ENCODE measurements around the gene FUZ.
A peak's percentile ranks its signal among the peaks of the same experiment; 100 is the strongest.

Gene FUZ

DNA sequence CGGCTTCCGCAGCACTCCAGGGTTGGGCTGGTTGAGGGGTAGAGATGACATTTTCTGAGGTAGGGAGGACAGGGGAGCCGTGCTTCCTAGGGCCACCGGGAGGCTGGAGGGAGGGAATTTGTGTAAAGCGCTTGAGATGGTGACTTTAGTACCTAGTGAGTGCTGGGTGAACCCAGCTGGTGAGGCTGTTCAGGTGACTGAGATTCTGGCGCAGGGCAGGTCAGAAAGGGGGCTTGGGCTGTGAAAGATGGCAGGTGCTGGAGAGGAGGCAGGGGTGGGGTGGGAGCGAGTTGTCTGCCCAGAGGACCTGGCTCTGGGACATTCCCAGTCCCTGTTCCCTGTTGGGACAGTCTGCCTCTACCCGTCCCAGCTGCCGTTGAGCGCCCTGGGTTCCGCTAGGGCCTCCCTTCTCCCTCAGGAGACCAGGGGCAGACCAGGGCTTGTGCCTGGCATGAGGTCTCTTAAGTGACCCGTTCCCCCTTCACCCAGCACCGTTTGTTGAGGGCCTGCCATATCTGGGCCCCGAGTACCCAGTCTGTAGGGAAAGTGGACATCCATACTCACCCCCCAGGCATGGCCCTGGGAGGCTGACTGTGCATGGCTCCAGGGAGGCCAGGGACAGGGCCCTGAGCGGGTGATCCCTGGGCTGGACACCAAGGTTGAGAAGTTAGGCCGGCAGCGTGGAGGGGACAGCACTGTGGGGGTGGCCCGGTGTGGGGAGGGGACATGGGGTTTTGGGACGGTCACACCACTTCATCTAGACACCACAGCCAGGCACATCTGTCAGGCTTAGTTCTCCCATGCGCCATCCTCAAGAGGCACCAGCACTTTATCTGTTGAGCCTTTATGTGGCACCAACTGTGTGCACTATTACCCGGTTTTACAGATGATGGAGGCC, 42.8 kb upstream of the FUZ start:
- Histone ChIP-seq H3K4me3 (ENCODE audit: low read depth, low read length) (no peak overlapping the region), H3K4me1 (ENCODE audit: control insufficient read depth, insufficient read depth, low read length) (peaks cover 16% of the 10 kb centered on the region), H3K27ac (ENCODE audit: extremely low read depth, low read depth, low read length) (0 out of 2 replicates have a peak overlapping the region, but pooled peaks have one; percentile 47), H3K9me3 (ENCODE audit: control insufficient read depth, insufficient read depth, low read depth, low read length) (no peaks in the 10 kb centered on the region), H3K36me3 (ENCODE audit: control insufficient read depth in 2 of 2, insufficient read depth in 1 of 2, low read length in 2 of 2) (peaks cover 12 to 68% of the 10 kb centered on the region in 2 experiments)
- POLR2A ChIA-PET, result interaction anchor here (8.8 kb wide), 1 partner anchor 8 kb away, joined by 128 read pairs; the partner anchor contains the start of gene PNKP
- CTCF ChIA-PET, result interaction anchor here (0.5 kb wide), 1 partner anchor 103 kb away, joined by 3 read pairs; no protein-coding TSS in a partner anchor
- TF ChIP-seq ZNF155 (tag by site-specific recombination; IDR thresholded peaks at IDR 0.05) (no peak), GLIS2 (tag by site-specific recombination; IDR thresholded peaks at IDR 0.05) (peak; percentile 57), ZNF600 (tag by site-specific recombination; IDR thresholded peaks at IDR 0.05) (peak; percentile 74; the same call in 1 of the 2 replicates), HOXC10 (CRISPR knock-in tag; IDR thresholded peaks at IDR 0.05) (no peak), ZNF501 (tag by site-specific recombination; IDR thresholded peaks at IDR 0.05) (no peak), ZNF621 (tag by site-specific recombination; IDR thresholded peaks at IDR 0.05) (no peak), ZXDB (tag by site-specific recombination; IDR thresholded peaks at IDR 0.05) (0 out of 2 replicates have a peak, but pooled peaks have one; percentile 15), ZSCAN5A (tag by site-specific recombination; IDR thresholded peaks at IDR 0.05) (no peak), ZFHX2 (tag by site-specific recombination; conservative IDR thresholded peaks at IDR 0.05) (no peak), ZNF341 (tag by site-specific recombination; IDR thresholded peaks at IDR 0.05; ENCODE audit: low read depth) (no peak), ZNF837 (tag by site-specific recombination; IDR thresholded peaks at IDR 0.05) (no peak), ZNF488 (tag by site-specific recombination; IDR thresholded peaks at IDR 0.05) (no peak), ZNF629 (tag by site-specific recombination; IDR thresholded peaks at IDR 0.05) (no peak), PRDM4 (tag by site-specific recombination; IDR thresholded peaks at IDR 0.05) (no peak), SALL2 (tag by site-specific recombination; IDR thresholded peaks at IDR 0.05; ENCODE audit: borderline replicate concordance) (no peak), GLIS1 (tag by site-specific recombination; IDR thresholded peaks at IDR 0.05) (peak; percentile 13; the same call in 1 of the 2 replicates), ZNF558 (tag by site-specific recombination; IDR thresholded peaks at IDR 0.05) (no peak), ZNF707 (tag by site-specific recombination; IDR thresholded peaks at IDR 0.05) (no peak), ZNF610 (tag by site-specific recombination; IDR thresholded peaks at IDR 0.05; ENCODE audit: borderline replicate concordance) (no peak), ZNF792 (tag by site-specific recombination; IDR thresholded peaks at IDR 0.05) (peak; percentile 94), ZNF174 (tag by site-specific recombination; IDR thresholded peaks at IDR 0.05) (no peak), ZNF138 (tag by site-specific recombination; IDR thresholded peaks at IDR 0.05; ENCODE audit: borderline replicate concordance) (no peak), ZSCAN16 (tag by site-specific recombination; IDR thresholded peaks at IDR 0.05) (no peak)
- TF ChIP-seq, protein P1, sequence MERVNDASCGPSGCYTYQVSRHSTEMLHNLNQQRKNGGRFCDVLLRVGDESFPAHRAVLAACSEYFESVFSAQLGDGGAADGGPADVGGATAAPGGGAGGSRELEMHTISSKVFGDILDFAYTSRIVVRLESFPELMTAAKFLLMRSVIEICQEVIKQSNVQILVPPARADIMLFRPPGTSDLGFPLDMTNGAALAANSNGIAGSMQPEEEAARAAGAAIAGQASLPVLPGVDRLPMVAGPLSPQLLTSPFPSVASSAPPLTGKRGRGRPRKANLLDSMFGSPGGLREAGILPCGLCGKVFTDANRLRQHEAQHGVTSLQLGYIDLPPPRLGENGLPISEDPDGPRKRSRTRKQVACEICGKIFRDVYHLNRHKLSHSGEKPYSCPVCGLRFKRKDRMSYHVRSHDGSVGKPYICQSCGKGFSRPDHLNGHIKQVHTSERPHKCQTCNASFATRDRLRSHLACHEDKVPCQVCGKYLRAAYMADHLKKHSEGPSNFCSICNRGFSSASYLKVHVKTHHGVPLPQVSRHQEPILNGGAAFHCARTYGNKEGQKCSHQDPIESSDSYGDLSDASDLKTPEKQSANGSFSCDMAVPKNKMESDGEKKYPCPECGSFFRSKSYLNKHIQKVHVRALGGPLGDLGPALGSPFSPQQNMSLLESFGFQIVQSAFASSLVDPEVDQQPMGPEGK (tag by site-specific recombination; IDR thresholded peaks at IDR 0.05), result 0 out of 2 replicates have a peak, but pooled peaks have one; percentile 12
- TF ChIP-seq, protein P2, sequence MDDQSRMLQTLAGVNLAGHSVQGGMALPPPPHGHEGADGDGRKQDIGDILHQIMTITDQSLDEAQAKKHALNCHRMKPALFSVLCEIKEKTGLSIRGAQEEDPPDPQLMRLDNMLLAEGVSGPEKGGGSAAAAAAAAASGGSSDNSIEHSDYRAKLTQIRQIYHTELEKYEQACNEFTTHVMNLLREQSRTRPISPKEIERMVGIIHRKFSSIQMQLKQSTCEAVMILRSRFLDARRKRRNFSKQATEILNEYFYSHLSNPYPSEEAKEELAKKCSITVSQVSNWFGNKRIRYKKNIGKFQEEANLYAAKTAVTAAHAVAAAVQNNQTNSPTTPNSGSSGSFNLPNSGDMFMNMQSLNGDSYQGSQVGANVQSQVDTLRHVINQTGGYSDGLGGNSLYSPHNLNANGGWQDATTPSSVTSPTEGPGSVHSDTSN (CRISPR knock-in tag; IDR thresholded peaks at IDR 0.05), result 0 out of 2 replicates have a peak, but pooled peaks have one; percentile 34
- TF ChIP-seq, protein P3, sequence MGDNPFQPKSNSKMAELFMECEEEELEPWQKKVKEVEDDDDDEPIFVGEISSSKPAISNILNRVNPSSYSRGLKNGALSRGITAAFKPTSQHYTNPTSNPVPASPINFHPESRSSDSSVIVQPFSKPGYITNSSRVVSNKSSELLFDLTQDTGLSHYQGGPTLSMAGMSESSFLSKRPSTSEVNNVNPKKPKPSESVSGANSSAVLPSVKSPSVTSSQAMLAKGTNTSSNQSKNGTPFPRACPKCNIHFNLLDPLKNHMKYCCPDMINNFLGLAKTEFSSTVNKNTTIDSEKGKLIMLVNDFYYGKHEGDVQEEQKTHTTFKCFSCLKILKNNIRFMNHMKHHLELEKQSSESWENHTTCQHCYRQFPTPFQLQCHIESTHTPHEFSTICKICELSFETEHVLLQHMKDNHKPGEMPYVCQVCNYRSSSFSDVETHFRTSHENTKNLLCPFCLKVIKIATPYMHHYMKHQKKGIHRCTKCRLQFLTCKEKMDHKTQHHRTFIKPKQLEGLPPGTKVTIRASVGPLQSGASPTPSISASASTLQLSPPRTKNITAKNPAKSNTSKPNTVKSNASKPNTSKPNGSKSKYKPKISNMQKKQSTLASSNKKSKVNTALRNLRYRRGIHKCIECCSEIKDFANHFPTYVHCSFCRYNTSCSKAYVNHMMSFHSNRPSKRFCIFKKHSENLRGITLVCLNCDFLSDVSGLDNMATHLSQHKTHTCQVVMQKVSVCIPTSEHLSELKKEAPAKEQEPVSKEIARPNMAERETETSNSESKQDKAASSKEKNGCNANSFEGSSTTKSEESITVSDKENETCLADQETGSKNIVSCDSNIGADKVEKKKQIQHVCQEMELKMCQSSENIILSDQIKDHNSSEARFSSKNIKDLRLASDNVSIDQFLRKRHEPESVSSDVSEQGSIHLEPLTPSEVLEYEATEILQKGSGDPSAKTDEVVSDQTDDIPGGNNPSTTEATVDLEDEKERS (tag by site-specific recombination; IDR thresholded peaks at IDR 0.05), result no peak

Measured in HEK293 (cell line).